A549 treated with DMSO at 1 μM for 4 hours (cell line): Measurements from ENCODE around the gene SIX3. TPM values are rescaled to one million over a fixed set of nuclear protein-coding genes. Genes with fewer than 3 reads are reported as not detected.

ENCODE experiments used
- total RNA-seq: library from RNA; stranded (reverse); fragments of 200-300 nt; extraction: Qiagen RNA extraction; gene quantifications from 5 replicates; pipeline ENCODE4 v1.2.3, GENCODE V29; 2022; ENCODE audit warnings: low read depth

The SIX3 gene
- total RNA-seq = 0.17 to 0.45 TPM (median 0.34 TPM) in 5 replicates

GRCh38 chr2:44941551-44942234, at the start of gene SIX3:
Gene SIX3 (plus strand): TSS chr2:44941702. CDS start chr2:44942105, 403 bp downstream.

Other genes with a start within 250 kb of the SIX3 start
- gene SIX2, start 67.8 kb downstream of the SIX3 start, total RNA-seq = 0.16 to 0.39 TPM (median 0.21 TPM) in 5 replicates